A549 (cell line): ENCODE data around the gene NHSL2.

Experiments
- ELK1 ChIP-seq: fragments of 150-350 bp; IDR thresholded peaks from 2 replicates; pipeline ENCODE4 v1.6.1; 2014; ENCODE audit warnings: low read depth, mild to moderate bottlenecking, low read length
- GATA3 ChIP-seq: IDR thresholded peaks from 2 replicates; pipeline ENCODE4 v1.6.1; 2012; ENCODE audit warnings: borderline replicate concordance
- TP53 ChIP-seq: fragments of 250-450 bp; sonication (Bioruptor Pico); IDR thresholded peaks from 2 replicates; pipeline ENCODE4 v1.5.0; 2021; ENCODE audit warnings: mild to moderate bottlenecking, moderate library complexity
- TF ChIP-seq, protein P1 (sequence below): fragments of >200 bp; sonication (Bioruptor Twin); formaldehyde crosslinking; IDR thresholded peaks from 3 replicates; pipeline ENCODE4 v1.5.1; 2016

GRCh38 chrX:71953946-71954345, 43.3 kb downstream of the NHSL2 start:
- TF ChIP-seq, protein P1, sequence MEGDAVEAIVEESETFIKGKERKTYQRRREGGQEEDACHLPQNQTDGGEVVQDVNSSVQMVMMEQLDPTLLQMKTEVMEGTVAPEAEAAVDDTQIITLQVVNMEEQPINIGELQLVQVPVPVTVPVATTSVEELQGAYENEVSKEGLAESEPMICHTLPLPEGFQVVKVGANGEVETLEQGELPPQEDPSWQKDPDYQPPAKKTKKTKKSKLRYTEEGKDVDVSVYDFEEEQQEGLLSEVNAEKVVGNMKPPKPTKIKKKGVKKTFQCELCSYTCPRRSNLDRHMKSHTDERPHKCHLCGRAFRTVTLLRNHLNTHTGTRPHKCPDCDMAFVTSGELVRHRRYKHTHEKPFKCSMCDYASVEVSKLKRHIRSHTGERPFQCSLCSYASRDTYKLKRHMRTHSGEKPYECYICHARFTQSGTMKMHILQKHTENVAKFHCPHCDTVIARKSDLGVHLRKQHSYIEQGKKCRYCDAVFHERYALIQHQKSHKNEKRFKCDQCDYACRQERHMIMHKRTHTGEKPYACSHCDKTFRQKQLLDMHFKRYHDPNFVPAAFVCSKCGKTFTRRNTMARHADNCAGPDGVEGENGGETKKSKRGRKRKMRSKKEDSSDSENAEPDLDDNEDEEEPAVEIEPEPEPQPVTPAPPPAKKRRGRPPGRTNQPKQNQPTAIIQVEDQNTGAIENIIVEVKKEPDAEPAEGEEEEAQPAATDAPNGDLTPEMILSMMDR: no peak
- TF ChIP-seq GATA3: no peak
- no peak for TF ChIP-seq ELK1
- no peak for TF ChIP-seq TP53
